ENCODE data around the gene RPS2. TPM values are rescaled to one million over a fixed set of nuclear protein-coding genes. Genes with fewer than 3 reads are reported as not detected.

RPS2 gene
- total RNA-seq, 1 experiment from 2014 or later, result 5,569 TPM

GRCh38 chr16:1982991-1983543, 18.4 kb upstream of the RPS2 start:
- no peak for DNase-seq (ENCODE audit: low read depth)

GRCh38 chr16:1982013-1982433, 17.4 kb upstream of the RPS2 start:
- DNase-seq (ENCODE audit: low read depth), result peak; percentile 75

- no peak for DNase-seq (ENCODE audit: low read depth)
Observed at GRCh38 chr16:1981398-1981836, 16.8 kb upstream of the RPS2 start, which contains the start of gene NOXO1. Gene NOXO1 (minus strand): TSS chr16:1981469. CDS start chr16:1981179, 290 bp downstream.

GRCh38 chr16:1980770-1981087, 16.1 kb upstream of the RPS2 start:
- no peak for DNase-seq (ENCODE audit: low read depth)

- no peak for DNase-seq (ENCODE audit: low read depth)
Observed at GRCh38 chr16:1980030-1980769, 15.6 kb upstream of the RPS2 start.

- no peak for DNase-seq (ENCODE audit: low read depth)
Observed at GRCh38 chr16:1979271-1980029, 14.8 kb upstream of the RPS2 start.

GRCh38 chr16:1978476-1979120, 14.0 kb upstream of the RPS2 start:
- no peak for DNase-seq (ENCODE audit: low read depth)

GRCh38 chr16:1977875-1978268, 13.2 kb upstream of the RPS2 start:
- DNase-seq (ENCODE audit: low read depth), result no peak

GRCh38 chr16:1976951-1977874, 12.6 kb upstream of the RPS2 start:
- no peak for DNase-seq (ENCODE audit: low read depth)

- DNase-seq (ENCODE audit: low read depth), result no peak
Observed at GRCh38 chr16:1976216-1976520, 11.5 kb upstream of the RPS2 start.

GRCh38 chr16:1975432-1976215, 11.0 kb upstream of the RPS2 start:
- no peak for DNase-seq (ENCODE audit: low read depth)

- DNase-seq (ENCODE audit: low read depth), result no peak
Observed at GRCh38 chr16:1974157-1975070, 9.8 kb upstream of the RPS2 start.

- DNase-seq (ENCODE audit: low read depth), result no peak
Observed at GRCh38 chr16:1973461-1974156, 9.0 kb upstream of the RPS2 start.

- no peak for DNase-seq (ENCODE audit: low read depth)
Observed at GRCh38 chr16:1972490-1972877, 7.9 kb upstream of the RPS2 start.

- peak; percentile 94 for DNase-seq (ENCODE audit: low read depth)
Observed at GRCh38 chr16:1971796-1972489, 7.3 kb upstream of the RPS2 start, which contains the start of gene TBL3. Gene TBL3 (plus strand): TSS chr16:1972053. CDS start chr16:1972165, 112 bp downstream.

GRCh38 chr16:1968146-1968953, 3.7 kb upstream of the RPS2 start:
- DNase-seq (ENCODE audit: low read depth), result no peak

- DNase-seq (ENCODE audit: low read depth), result no peak
Observed at GRCh38 chr16:1966460-1966859, 1.8 kb upstream of the RPS2 start, which contains the start of gene RNF151. Gene RNF151 (plus strand): TSS chr16:1966856. CDS start chr16:1966882, 26 bp downstream.

All from HT1080 (cell line).